ENCODE measurements around the gene ZFHX3.
"Not testable (repeated sequence)": the region's sequence is repeated elsewhere in the genome, so short reads cannot be mapped to it uniquely, and the experiment has no call there.

The ZFHX3 gene

DNA sequence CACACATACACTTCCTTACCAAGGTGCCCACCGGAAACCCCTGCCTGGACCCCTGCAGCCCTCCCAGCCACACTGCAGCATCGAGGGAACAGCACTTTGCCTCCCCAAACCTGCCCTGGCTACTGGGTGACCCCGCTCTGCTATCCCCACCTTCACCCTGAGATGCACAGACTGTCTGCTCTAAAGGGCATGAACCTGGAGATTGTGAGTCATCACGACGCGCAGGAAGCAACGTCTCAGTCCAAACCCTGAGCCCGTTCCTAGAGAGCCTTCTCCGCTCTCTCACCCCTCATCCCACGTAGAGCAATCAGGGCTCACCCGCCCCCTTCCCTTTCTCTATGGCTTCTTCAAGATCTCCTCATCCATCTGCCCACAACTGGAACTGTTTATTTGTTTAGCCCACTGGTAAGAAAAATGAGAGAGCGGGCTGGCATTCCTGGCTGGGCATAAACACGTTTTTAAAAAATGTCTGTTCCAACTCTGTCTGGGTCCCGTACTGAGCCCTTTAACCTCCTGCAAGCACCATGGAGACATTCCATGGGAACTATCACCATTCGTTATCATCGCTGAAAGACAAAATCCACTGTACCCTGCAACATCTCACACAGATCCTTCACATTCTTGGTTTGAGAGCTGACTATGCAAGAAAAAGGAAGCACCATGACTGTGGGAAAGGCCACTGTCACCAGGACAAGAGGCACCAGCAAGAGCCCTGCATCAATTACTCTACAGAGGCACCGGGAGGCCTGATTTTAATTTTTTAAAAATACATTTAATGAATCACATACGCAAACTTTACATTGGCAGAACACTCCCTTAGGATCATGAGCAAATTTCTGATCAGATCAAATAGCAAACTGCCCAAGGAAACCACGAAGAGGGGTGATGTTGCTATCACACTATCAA lies 28.2 kb downstream of the ZFHX3 start:
- DNase-seq = no peak

DNA sequence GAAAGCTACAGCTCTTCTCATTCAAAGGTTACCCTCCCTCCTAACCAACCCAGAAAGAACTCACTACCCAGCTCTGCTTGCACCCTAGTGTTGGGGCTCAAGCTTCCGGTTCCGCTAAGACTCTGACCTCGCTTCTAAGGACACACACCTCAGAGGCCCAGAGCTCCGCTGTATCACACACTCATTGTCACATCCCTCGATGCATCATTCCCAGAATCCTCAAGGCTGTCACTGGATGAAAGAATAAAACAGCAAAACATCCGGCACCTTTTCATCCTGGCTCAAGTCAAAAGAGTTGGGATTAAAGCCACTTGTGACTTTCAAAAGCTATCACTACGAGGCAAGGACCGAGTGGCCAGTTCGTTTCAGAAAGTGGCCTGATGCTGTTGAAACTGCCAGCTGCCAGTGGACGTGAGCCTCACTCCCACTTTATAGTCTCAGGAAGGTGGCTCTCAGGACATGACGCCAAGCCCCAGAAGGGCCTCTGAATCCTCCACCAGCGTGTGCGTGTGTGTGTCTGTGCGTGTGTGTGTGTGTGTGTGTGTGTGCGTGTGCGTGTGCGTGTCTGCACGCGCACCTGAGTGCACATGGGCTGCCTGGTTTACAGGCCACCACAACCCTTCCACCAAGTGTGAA lies 29.0 kb downstream of the ZFHX3 start:
- no peak for DNase-seq

DNA sequence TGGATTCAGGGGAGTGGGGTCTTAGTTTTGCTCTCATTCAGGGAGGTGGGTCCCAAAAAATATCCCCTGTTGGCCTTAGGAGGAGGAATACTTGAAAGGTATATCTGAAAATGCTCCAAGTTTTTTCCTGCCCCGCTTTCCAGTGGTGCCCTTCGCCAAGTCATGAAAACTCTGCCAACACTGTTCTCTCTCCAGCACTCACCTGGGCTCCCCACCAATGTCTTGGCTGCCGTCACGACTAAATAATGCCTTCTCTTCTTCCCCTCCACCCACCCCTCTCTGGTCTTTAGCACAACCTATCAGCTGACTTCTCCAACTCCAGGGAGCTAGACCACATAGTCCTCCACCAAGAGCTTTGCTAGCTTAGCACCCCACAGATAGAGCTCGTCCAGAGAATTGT lies 30.6 kb downstream of the ZFHX3 start:
- no peak for DNase-seq

DNA sequence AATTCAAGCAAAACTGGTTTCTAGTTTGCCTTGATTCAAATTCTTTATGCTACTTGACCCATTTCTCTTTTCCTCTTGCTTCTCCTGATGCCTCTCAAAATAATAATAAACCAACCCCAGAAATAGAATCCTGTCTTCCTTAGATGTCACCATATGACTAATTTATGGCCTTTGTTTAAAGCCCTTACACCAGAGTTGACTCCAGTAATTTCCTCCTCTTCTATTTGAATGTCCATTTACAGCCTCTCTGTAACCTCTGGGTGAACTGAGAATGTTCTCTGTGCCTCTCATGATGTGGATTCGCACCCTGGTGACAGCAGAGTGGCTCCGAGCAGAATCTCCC lies 31.5 kb downstream of the ZFHX3 start:
- DNase-seq = no peak

DNA sequence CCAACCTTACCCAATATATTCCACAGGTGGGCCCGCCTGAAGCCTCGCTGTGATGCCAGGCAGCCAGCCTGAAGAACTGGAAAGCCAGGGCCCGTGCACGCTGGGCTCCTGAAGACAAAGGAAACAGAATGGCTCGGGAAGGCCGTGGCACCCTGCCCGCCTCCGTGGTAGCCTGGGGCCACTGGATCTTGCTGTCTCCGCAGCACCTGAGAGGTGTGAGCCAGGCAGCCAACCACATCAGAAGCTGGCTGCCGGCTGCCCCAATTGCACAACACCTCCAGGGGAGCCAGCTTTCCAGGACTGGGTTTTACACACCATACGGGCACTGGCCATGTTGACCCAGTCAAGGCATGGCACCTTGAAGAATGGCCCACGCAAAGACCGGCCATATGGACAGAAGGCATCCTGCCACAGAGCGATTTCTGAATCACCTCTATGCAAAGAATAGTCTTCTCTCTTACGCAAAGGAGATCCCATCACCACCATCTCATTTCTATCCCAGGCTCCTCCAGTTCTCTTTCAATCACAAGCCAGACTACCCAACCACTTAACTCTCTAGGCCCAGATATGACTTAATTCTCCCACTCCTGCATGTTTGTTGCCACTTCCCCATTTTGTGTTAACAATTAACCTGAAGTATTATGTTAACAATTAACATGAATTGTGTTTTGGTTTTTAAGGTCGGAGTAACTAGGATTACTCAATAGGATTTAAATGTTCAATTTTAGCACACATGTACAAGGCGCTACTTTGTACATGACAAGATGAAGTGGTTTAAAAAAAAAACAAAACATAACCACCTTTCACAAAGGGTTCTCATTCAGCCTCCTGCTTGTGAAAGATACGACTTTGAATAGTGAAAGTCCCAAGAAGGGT lies 32.1 kb downstream of the ZFHX3 start:
- DNase-seq = peak; percentile 12

DNA sequence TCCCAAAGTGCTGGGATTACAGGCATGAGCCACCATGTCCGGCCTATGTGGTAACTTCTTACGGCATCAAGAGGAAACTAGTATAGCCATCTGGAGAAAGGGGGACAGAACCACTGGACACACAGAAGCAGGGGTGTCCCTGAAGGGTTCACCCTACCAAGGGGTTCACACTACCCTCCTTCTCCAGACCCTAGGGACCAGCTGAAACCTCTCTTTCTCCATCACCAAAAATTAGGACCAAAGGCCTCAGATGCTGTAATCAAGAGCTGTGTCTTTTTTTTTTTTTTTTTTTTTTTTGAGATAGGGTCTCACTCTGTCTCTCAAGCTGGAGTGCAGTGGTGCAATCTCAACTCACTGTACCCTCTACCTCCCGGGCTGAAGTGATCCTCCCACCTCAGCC lies 33.2 kb downstream of the ZFHX3 start:
- no peak for DNase-seq

DNA sequence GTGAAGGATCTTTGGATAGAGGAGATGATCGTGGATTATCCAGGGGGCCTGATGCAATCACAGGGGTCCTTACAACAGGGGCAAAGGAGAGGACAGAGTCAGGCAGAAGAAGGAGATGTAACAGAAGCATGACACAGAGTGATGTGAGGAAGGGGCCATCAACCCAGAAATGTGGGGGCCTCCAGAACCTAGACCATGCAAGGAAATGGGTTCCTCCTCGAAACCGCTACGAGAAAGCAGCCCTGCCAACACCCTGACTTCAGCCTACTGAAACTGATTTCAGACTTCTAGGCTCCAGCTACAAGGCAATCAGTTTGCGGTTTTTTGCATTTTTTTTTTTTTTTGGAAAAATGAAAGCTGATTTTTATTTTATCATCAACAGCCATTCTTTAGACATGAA lies 34.0 kb downstream of the ZFHX3 start:
- DNase-seq = no peak

DNA sequence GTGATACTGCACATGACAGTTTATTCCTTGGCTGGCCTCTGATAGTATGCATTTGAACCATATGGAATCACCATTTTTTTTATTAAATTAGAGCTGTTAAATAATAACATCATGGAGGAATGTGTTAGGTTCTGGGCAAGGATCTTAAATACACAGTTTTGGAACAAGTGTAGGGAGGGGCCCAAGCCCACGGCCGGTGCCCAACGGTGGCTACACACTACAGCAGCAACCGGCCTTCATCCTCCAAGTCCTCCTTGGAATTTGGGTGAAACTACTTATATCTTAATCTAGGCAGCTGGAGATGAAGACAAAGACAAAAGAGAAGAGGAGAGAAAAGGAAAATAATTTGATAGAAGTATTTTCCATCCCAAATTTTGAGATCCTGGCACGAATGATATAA lies 35.6 kb downstream of the ZFHX3 start:
- no peak for DNase-seq

DNA sequence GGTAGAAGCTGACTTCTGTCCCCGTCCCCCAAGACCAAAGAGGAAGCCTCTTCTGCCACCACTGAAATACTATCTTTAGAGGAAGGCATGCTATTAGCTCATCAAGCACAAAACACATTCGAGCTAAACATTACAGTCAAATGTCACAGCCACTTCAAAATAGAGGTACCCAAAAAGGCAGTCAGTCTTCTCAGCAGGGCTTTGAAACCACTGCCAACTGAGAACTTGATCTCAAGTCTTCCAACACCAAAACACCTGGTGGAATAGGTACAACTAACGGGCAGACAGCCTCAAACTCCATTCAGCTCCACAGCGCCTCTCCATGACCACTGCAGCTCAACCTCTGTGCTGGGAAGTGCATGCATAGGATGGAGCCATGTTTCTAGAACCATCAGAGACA lies 36.0 kb downstream of the ZFHX3 start:
- no peak for DNase-seq

DNA sequence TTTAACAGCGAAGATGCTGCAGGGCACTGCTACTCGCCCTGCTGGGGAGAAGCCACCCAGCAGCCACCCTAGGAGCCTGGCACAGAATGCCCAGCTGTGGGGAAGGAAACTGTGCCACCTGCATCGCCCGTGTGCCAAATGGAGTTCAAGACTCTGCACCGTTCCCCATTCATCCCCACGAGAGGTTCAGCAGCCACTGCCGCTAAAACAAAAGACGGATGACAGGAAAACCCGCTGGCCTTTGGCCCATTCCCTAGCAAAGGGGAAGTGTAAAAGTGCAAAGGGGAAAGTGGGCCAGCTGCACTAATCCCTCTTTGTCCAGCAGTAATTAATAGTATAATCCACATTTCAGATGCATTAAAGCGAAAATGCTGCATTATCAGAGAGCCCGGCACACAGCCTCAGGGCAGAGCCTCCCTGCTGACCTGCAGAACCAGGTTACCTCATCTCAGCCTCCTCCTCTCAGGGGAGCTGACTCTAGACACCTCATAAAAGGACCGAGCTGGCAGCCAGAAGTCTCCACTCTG lies 37.7 kb downstream of the ZFHX3 start:
- DNase-seq = no peak

DNA sequence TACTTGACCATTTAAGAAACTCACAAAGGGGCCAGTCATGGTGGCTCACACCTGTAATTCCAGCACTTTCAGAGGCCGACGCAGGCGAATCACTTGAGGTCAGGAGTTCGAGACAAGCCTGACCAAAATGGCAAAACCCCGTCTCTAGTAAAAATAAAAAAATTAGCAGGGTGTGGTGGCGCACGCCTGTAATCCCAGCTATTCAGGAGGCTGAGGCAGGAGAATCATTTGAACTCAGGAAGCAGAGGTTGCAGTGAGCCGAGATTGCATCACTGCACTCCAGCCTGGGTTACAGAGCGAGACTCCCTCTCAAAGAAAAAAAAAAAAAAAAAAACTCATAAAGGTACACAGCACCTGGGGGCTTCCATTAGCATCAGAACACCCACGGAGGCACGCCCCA lies 38.2 kb downstream of the ZFHX3 start:
- not testable (repeated sequence) for DNase-seq

DNA sequence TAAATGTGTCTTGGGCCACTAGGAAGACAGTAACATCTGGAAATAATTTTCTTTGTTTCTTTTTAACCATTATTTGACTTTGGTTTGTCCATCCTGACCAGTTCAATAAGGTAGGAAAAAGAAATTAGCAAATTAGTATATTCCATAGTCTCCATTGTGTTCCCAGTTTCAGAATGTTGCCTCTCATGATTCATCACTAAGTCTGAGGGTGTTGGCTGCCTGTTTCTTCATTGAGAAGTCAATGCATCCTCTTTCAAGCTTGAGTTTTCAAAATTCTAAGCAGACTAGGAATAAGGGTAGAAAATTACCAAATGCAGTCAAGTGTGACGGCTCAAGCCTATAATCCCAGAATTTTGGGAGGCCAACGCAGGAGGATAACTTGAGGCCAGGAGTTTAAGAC lies 41.9 kb downstream of the ZFHX3 start:
- DNase-seq = no peak

DNA sequence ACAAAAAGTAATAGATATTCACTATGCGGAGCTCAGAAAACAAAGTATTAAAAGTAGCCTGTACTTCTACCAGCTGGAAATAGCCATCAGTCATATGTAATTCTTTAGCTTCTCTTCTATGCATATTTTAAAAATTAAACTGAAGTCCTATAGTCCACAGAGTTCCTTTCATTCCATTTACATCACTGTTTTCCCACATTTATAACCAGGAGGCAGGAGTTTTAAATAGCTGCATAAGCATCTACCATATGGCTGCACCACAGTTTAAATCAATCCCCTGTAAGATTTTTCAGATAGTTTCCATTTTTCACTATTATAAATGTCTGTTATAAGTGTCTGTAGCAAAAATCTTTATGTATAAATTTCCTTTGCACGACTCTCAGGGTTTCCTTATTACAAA lies 45.1 kb downstream of the ZFHX3 start:
- no peak for DNase-seq

DNA sequence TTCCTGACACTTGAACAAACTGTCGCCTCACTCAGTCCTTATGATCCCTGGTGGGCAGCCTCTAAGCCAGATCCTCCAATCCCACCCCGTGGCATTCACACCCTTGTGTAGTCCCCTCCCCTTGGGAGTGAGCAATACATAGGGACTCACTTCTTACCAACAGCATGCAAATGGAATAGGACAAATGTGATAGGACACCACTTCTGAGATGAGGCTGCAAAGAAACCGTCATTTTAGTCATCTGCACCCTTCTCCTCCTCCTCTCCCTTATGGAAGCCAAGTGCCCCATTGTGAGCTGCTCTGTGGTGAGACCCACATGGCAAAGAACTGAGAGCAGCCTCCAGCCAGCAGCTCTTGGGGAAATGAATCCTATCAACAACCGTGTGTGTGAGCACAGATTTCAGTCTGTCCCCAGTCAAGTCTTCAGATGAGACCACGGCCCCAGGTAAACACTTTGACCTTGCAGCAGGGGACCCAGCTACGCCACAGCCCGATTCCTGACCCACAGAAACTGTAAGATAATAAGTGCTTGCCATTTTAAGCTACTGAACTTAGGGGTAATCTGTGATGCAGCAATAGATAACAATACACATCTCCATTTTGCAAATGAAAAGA lies 46.9 kb downstream of the ZFHX3 start:
- no peak for DNase-seq

DNA sequence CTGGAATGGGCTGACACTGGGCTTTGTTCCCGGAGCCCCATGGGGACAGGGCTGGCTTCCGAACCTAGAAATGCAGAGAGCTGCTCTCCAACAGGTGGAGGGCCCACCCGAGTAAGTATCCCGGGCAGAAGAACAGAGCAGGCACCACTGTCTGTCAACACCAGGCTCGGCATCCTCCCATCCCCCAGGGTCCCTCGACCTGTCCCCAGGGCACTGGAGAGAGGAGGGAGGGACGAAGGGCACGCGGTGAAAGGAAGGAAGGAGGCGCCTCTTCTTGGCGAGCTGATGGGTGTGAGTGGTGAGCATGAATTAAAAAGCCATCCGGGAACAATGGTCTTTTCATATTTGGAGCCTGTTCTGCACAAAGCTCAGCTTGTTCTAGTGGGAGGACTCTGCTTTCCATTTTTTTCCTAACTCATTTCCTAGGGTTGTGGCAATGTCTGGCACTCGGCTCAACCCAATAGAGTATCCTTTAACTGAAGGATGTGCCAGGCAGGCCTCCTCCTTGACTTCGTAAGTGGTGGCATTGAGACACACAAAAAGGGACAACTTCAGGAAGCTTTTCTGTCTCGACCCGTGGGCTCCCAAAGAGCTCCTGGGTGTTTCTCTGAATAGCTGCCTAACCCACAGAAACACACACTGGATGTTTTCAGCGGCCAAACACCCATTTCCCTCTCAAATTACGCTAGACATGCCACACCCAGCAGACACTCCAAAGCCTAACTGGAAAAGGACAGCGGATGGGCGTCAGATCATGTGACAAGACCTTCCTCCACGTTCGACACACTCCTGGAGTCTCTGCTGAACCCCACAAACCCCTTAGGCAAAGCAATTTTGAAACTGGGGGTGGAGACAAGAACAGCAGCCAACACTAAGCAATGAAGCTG lies 47.7 kb downstream of the ZFHX3 start:
- DNase-seq = no peak

DNA sequence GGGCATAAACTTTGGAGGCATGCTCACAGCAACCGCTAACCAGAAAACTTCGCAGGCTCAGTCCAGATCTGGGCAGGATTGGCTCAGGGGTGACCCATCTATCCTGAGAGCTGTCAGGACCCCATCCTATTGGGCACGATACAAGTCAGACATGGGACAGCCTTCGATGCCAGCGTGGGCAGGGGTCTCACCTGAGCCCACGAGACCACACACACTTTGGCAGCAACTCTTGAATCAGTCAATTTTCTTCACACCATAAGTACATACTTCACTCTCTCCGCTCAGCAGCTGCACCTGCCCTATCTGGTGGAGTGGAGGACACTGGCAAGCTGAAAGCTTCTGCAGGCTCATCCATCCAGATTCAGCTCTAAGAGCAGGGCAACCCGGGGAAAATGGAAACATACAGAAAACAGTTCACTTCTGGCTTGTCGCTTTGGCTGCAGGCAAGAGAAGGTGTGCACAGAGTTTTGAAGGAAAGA lies 48.3 kb downstream of the ZFHX3 start:
- DNase-seq = no peak

DNA sequence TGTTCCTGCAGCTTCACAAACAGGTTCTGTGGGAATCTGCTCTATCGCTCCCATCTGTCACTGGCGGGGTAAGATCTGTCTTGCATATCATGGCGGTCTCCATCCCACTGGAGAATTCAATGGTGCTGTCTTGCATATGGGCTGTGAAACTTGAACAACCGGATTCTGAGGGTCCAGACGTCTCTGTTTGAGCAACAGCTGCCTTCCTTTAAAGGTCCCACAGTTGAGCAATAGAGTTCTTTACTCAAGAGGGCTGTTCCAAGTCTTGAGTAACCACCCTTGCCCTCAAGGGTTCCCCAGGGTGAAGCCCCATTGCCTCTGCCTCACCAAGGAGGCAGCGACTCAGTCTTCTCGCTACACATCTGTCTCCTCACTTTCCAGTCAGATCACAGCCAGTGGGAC lies 50.8 kb downstream of the ZFHX3 start:
- DNase-seq = no peak

DNA sequence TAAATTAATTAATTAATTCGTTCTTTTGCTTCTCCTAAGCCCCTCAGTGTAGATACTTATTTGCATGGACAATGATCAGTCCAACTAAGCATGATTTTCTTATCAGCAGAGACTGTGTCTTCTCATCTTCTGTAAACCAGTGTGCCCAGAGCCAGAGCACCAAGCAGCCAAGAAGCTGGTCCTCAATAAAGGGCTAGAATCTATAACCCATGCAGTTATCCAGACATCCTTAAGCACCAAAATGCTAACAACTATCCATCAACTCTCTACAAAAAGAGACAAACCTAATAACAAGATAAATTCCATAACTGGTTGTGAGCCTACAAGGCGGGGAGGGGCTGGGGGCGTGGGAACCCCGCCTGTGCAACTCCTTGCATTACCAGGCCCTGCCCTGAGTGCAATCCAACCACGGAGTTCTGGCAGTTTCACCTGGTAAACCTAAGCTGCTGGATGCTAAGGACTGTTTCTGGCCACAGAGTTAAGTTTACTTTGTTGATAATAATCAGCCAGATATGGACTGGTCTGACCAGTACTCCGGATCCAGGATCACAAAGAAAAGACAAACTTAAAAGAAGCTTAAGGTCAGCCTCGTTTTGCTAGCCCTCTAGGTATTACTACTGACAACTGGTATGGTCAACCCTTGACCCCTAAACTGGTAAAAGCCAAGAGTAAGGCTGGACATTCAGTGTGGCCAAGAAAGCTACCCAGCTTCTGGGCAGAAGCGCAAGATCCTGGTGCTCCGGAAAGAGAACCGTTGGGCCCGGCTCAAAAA lies 51.5 kb downstream of the ZFHX3 start:
- no peak for DNase-seq

DNA sequence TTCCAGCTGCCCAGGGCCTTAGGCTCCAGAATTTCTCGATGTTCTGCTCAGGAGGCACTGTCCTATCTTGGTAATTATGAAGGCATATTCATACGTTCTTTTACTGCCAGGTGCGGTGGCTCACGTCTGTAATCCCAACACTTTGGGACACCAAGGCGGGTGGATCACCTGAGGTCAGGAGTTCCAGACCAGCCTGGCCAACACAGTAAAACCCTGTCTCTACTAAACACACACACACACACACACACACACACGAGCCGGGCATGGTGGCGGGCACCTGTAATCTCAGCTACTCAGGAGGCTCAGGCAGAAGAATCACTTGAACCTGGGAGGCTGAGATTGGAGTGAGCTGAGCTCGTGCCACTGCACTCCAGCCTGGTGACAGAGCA lies 52.1 kb downstream of the ZFHX3 start:
- DNase-seq = not testable (repeated sequence)

DNA sequence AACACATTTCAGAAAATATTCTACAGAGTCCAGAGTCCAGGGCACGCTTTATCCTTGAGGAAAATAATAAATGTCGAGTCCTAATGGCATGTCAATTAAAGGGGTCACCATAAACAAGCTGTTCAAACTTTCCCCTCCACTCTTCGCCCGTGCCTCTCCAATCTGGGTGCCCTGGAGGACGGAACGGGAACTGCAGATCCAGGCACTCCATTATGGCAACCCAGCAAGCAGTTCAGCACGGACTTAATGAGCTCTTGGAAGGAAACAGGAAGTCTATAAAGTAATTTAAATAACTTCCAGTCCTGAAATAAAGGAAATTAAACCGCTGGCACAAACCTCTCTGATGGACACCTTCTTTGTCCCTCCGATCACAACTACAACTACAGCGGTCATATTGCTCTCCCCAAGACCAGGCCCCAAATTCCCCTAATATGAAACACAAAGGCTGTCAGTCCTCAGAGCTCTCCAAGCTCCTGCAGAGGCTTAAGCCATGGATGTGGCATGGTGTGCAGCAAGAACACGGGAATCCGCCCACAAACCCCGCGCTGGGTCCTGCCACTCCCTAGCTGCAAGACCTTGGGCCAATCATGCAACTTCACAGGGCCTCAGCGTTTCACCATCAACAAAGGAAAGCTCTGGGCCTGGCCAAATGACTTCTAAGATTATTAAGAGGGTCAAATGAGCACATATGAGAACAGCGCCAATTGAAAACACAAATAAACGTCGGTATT lies 52.6 kb downstream of the ZFHX3 start:
- no peak for DNase-seq

Data from NCI-H1436 treated with DMSO at 0.1 percent for 48 hours (cell line).